SK-N-MC (cell line): ENCODE measurements around the gene MAT2A.

Experiments
- EZH2 ChIP-seq: fragments of 200-600 bp; sonication (generic); IDR thresholded peaks from one replicate; pipeline ENCODE4 v1.6.1; 2017; ENCODE audit warnings: antibody characterized with exemption
- FOXP2 ChIP-seq: optimal IDR thresholded peaks from 2 replicates; pipeline ENCODE3; 2011; ENCODE audit warnings: mild to moderate bottlenecking, moderate library complexity; ENCODE audit not compliant: insufficient read depth; ENCODE audit errors: extremely low read length, control extremely low read depth
- POLR2AphosphoS5 ChIP-seq: IDR thresholded peaks from 2 replicates; pipeline ENCODE4 v1.6.1; 2012; ENCODE audit warnings: mild to moderate bottlenecking, low read depth, low read length, borderline replicate concordance

DNA sequence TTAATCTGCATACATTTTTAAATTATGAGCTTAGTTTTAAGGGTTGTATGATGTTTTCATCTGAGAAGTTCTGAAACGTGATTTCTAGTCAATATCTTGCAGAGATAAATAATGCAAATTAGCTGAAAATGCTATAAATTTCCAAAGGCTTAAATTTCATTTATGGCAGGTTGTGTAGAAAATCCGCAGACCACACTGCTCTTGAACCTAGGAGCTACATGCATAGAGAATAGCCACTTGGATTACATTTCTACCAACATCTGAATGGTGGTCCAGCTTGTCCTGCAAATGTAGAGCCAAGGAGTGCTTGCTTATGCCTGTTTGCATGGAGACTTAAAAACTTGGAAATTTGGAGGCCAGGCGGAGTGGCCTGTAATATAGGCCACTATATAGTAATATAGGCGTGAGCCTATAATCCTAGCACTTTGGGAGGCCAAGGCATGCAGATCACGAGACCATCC is 6.8 kb downstream of the MAT2A start:
- TF ChIP-seq EZH2 (no peak), POLR2AphosphoS5 (no peak), FOXP2 (no peak)
